ENCODE measurements around the gene ZFP91. TPM values are rescaled to one million over a fixed set of nuclear protein-coding genes. Genes with fewer than 3 reads are reported as not detected.

The ZFP91 gene
- total and polyA plus RNA-seq, 2 donors (not counting 3 experiments of a cell fraction or from before 2014, with no cell fraction given): 20.2 to 52.0 TPM

DNA sequence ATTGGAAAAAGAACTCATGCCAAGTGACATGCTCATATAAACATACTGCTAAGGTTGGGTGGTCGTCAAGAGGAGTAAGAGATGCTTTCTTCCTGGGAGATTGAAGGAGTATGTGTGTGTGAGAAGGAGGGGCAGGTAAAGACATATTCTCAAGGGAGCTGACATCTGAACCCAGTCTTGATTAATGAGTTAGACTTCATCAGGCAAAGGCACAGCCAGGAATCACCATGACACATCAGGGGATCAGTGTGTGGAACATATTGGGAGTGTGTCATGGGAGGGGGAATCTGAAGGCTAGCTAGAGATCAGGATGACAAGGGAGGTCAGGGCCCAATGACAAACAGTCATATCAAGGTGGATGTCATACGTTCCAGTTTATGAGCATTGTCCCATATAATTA is 58.5 kb downstream of the ZFP91 start:
- Histone ChIP-seq H3K4me3 (replicated peaks in 1 of 3; ENCODE audit: insufficient read depth in 1 of 3, low read depth in 1 of 3, low read length in 3 of 3) (no peak overlapping the region), H4K20me1 (replicated peaks; ENCODE audit: control insufficient read depth, extremely low read depth, insufficient read depth, low read length) (no peaks in the 10 kb centered on the region), H2AFZ (ENCODE audit: low read depth, low read length) (no peak overlapping the region), H3K27me3 (ENCODE audit: control insufficient read depth in 2 of 2, insufficient read depth in 2 of 2, low read length in 2 of 2) (peaks cover 3 to 16% of the 10 kb centered on the region in 2 experiments), H3K4me2 (ENCODE audit: insufficient read depth, low read length) (no peak overlapping the region), H3K4me1 (ENCODE audit: control insufficient read depth, extremely low read depth, insufficient read depth, low read length) (no peaks in the 10 kb centered on the region), H3K9me1 (replicated peaks; ENCODE audit: control insufficient read depth, extremely low read depth, insufficient read depth, low read length) (no peaks in the 10 kb centered on the region), H3K9ac (replicated peaks; ENCODE audit: extremely low read depth, insufficient read depth, low read length) (no peak overlapping the region), H3K9me3 (replicated peaks; ENCODE audit: control insufficient read depth, insufficient read depth, low read length) (no peaks in the 10 kb centered on the region), H3K36me3 (ENCODE audit: control insufficient read depth in 2 of 2, extremely low read depth in 1 of 2, insufficient read depth in 2 of 2, low read length in 2 of 2) (no peaks in the 10 kb centered on the region), H3K27ac (ENCODE audit: insufficient read depth, low read depth, low read length) (no peak overlapping the region), H3K79me2 (ENCODE audit: control insufficient read depth, insufficient read depth, low read length) (no peaks in the 10 kb centered on the region)
- DNase-seq (ENCODE audit: low read depth, low spot score) (no peak), FAIRE-seq (no peak)
- ChIA-PET POLR2A (no interaction called here), CTCF (interaction anchor here (0.7 to 2.1 kb wide), 10 partner anchors 7 to 521 kb away, joined by 3 to 11 read pairs (median 3); no protein-coding TSS in a partner anchor)
- no TSS peak for BruUV-seq (replicated peaks)
- intact Hi-C loops (cut with micrococcal nuclease) (no loop called here), dilution Hi-C loops (cut with MboI; ENCODE audit: extremely low pct_ligation_motif_present, low sequenced_read_pairs) (no loop called here)
- TF ChIP-seq GATA2 (IDR thresholded peaks at IDR 0.05; ENCODE audit: insufficient read depth, insufficient read length, low read depth, low read length): no peak
- no peak for TF ChIP-seq POLR2AphosphoS5 (IDR thresholded peaks at IDR 0.05; ENCODE audit: insufficient read depth, low read depth, low read length)
- TF ChIP-seq POLR2A (IDR thresholded peaks at IDR 0.05; ENCODE audit: low read depth, low read length): no peak
- no peak for TF ChIP-seq MAX (IDR thresholded peaks at IDR 0.05; ENCODE audit: insufficient read depth, insufficient read length)
- no peak for TF ChIP-seq MYC (IDR thresholded peaks at IDR 0.05; ENCODE audit: low read depth, low read length)
- TF ChIP-seq CTCF (IDR thresholded peaks at IDR 0.05; ENCODE audit: extremely low read depth in 1 of 2, insufficient read depth in 1 of 2, low read depth in 1 of 2, low read length in 2 of 2): no peak
- TF ChIP-seq FOS (IDR thresholded peaks at IDR 0.05; ENCODE audit: borderline replicate concordance, insufficient read depth, low read length): no peak
- TF ChIP-seq EZH2 (IDR thresholded peaks at IDR 0.05; ENCODE audit: borderline replicate concordance, low read depth, low read length, severe bottlenecking): no peak
- no peak for TF ChIP-seq JUN (IDR thresholded peaks at IDR 0.05; ENCODE audit: borderline replicate concordance, insufficient read depth, insufficient read length, low read depth)

All from endothelial cell of umbilical vein (primary cell).